GM12801 (cell line): ENCODE results near the gene TCF7L1.

Source experiments
- TF ChIP-seq, protein P1 (sequence below): IDR thresholded peaks from one replicate; pipeline ENCODE4 v1.5.1; 2011; ENCODE audit warnings: control low read depth; ENCODE audit not compliant: insufficient read length; ENCODE audit errors: extremely low read depth

The TCF7L1 gene

GRCh38 chr2:85303780-85304531 lies 170.8 kb downstream of the TCF7L1 start:
- TF ChIP-seq, protein P1, sequence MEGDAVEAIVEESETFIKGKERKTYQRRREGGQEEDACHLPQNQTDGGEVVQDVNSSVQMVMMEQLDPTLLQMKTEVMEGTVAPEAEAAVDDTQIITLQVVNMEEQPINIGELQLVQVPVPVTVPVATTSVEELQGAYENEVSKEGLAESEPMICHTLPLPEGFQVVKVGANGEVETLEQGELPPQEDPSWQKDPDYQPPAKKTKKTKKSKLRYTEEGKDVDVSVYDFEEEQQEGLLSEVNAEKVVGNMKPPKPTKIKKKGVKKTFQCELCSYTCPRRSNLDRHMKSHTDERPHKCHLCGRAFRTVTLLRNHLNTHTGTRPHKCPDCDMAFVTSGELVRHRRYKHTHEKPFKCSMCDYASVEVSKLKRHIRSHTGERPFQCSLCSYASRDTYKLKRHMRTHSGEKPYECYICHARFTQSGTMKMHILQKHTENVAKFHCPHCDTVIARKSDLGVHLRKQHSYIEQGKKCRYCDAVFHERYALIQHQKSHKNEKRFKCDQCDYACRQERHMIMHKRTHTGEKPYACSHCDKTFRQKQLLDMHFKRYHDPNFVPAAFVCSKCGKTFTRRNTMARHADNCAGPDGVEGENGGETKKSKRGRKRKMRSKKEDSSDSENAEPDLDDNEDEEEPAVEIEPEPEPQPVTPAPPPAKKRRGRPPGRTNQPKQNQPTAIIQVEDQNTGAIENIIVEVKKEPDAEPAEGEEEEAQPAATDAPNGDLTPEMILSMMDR: no peak

DNA sequence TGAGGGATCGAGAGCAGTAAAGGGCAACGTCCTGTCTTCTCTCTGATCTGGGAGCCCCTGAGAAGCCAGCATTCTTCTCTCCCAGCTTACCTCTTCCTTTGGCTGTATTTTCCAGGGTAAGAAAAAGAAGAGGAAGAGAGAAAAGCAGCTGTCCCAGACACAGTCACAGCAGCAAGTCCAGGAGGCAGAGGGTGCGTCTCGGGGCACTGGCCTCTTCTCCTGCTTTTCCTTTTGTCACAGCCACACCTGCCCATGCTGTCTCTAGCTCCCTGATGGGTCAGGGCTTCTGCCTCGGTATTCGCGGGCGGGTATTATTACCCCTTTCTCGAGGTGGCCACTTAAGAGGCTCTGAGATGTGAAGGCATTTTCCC lies 174.3 kb downstream of the TCF7L1 start:
- TF ChIP-seq, protein P1: no peak

GRCh38 chr2:85308201-85308600 lies 175.0 kb downstream of the TCF7L1 start:
- TF ChIP-seq, protein P1: no peak

DNA sequence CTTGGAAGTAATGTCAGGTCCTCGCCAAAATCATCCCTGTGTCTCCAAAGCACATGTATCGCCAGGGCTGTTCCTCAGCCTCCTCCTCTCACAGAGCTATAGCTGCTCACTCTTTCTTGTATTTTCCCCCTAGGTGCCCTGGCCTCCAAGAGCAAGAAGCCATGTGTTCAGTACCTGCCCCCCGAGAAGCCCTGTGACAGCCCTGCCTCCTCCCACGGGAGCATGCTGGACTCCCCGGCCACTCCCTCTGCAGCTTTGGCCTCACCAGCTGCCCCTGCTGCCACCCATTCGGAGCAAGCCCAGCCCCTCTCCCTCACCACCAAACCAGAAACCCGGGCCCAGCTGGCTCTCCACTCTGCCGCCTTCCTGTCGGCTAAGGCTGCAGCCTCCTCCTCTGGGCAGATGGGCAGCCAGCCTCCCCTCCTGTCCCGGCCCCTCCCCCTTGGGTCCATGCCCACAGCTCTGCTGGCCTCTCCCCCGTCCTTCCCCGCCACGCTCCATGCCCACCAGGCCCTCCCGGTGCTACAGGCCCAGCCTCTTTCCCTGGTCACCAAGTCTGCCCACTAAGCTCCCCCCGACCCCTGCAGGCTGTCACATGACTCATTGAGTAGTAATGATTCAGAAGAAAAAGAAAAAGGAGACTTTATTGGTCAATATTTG lies 175.8 kb downstream of the TCF7L1 start:
- TF ChIP-seq, protein P1: no peak

DNA sequence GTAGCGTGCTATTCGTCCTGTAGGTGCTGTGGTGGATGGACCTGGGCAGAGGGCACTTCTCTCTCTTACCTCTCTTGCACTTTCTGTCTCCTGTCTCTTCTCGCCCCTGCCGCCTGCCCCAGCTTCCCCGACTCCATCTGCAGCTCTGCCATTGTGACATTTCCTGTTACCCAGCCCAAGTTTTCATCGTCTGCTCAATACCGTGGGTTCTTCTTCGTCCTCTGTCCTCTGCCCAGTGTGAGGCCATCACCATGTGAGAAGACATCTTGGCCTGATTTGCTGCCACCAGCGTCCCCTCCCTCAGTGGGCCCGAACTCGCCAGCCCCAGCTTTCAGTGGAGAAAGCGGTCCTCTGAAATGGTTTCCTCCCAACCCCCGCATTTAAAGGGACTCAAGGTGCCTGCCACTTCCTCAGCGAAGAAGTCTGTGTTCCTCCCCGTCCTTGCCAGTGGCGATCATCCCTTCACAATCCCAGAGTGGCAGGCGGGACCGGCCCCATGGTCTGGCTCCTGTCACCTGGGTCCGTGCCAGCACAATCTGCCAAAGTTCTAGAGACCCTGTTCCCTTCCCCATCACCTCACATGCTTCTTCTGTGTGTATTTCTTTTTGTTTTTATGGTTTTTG lies 176.6 kb downstream of the TCF7L1 start:
- TF ChIP-seq, protein P1: no peak

DNA sequence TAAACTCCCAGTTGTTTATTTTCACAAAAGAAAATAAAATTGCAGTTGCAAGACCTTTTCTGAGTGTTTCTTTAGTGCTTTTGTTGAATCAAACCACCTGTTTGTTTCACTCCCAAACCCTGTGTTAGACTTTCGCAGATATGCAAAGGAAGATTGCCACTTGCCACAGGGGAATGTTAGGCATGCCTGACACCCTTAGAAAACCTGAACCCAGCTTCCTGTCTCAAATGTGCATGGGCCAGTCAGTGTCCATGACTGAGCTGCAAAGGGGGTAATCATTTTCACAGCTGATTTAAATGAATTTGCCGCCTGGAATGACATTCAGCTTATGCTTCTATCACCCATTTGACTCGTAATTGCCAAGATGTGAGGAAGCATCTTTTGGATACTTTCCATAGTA lies 177.1 kb downstream of the TCF7L1 start:
- TF ChIP-seq, protein P1: no peak

DNA sequence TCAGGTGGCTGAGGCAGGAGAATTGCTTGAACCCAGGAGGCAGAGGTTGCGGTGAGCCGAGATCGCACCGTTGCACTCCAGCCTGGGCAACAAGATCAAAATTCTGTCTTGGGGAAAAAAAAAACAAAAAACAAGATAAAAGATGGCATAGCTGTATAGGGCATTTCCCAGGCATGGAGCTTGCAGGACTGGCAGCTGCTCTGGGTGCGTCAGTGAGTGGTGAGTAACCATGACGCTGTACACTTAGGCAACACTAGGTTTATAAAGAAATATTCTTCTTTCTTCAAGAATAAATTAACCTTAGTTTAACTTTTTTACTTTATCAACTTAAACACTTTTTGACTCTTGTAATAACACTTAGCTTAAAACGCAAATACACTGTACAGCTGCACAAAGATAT lies 179.2 kb downstream of the TCF7L1 start:
- TF ChIP-seq, protein P1: no peak
